Measurements from ENCODE around the gene B4GALNT2. TPM values are rescaled to one million over a fixed set of nuclear protein-coding genes. Genes with fewer than 3 reads are reported as not detected.

B4GALNT2 gene
- total RNA-seq, 1 donor from 2014 or later = 0.13 TPM

GRCh38 chr17:49197346-49197998 lies 64.9 kb downstream of the B4GALNT2 start:
- ATAC-seq (no peak), DNase-seq (ENCODE audit: low spot score) (no peak)
- intact Hi-C loops (cut with DNase I) = no loop called here

DNA sequence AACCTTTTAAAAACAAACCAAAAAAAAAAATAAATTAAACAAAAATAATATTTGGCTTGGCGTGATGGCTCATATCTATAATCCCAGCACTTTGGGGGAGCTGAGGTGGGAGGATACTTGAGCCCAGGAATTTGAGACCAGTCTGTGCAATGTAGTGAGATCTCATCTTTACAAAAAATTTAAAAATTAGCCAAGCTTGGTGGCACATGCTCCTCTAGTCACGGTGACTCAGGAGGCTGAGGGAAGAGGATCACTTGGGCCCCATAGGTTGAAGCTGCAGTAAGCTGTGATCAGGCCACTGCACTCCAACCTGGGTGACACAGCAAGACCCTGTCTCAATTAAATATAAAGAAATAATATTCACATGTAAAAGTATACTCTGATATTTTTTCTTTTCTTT lies 65.6 kb downstream of the B4GALNT2 start:
- ATAC-seq (no peak), DNase-seq (ENCODE audit: low spot score) (no peak)
- intact Hi-C loops (cut with DNase I) = no loop called here

GRCh38 chr17:49200423-49201083 lies 68.0 kb downstream of the B4GALNT2 start:
- ATAC-seq = no peak
- intact Hi-C loops (cut with DNase I) = loop anchor here (10.0 kb wide), 1 partner anchor 184 kb away; no protein-coding TSS in a partner anchor

GRCh38 chr17:49201481-49201927 lies 68.9 kb downstream of the B4GALNT2 start:
- ATAC-seq (no peak), DNase-seq (ENCODE audit: low spot score) (no peak)
- intact Hi-C loops (cut with DNase I) = loop anchor here (10.0 kb wide), 1 partner anchor 183 kb away; no protein-coding TSS in a partner anchor

More at GRCh38 chr17:49200423-49201083, 68.0 kb downstream of the B4GALNT2 start:
- no peak for DNase-seq (ENCODE audit: low spot score)

DNA sequence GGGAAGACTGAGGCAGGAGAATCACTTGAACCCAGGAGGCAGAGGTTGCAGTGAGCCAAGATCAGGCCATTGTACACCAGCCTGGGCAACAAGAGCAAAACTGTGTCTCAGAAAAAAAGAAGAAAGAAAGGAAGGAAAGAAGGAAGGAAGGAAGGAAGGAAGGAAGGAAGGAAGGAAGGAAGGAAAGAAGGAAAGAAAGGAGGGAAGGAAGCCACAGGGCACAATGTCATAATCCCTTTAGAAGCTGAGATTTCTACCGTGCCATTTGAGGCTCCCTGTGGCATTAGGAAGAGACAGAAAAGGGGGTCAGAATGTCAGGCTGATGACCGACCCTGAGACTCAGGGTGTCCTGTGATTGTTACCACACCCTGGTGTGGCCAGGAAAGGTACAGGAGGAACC lies 71.2 kb downstream of the B4GALNT2 start:
- intact Hi-C loops (cut with DNase I) = loop anchor here (10.0 kb wide), 1 partner anchor 181 kb away; no protein-coding TSS in a partner anchor
- ATAC-seq (no peak), DNase-seq (ENCODE audit: low spot score) (no peak)

- no peak for DNase-seq (ENCODE audit: low spot score)
- no peak for ATAC-seq
- intact Hi-C loops (cut with DNase I) = loop anchor here (10.0 kb wide), 1 partner anchor 180 kb away; no protein-coding TSS in a partner anchor
Measured at GRCh38 chr17:49204516-49204915, 71.9 kb downstream of the B4GALNT2 start.

DNA sequence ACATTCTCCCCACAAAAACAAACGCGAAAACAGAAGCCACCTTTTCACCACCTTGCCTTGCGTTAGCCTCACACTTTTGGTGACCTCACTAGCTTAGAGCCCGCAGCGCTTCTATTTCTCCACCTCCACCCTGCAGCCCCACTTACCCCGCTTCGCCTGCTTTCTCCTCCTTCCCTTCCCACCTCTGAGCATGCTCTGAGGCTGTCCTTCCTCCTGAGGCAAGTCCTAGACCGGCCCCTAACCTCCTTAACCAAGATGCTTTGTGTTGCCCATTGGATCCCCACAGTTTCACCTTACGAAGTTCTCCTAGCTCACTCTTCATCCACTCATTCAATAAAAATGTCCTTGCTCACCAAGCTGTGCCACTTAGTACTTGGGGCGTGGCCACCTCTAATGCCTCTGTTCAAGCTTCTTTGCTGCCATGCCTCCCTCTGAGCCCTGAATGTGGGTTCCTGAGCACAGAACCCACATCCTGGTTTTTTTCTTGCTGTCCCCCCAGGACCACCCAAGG lies 76.5 kb downstream of the B4GALNT2 start:
- DNase-seq (ENCODE audit: low spot score) (no peak), ATAC-seq (no peak)
- intact Hi-C loops (cut with DNase I) = loop anchor here (10.0 kb wide), 1 partner anchor 176 kb away; no protein-coding TSS in a partner anchor

- ATAC-seq = peak; percentile 78
- intact Hi-C loops (cut with DNase I) = no loop called here
- no peak for DNase-seq (ENCODE audit: low spot score)
Measured at GRCh38 chr17:49210158-49211029, 77.8 kb downstream of the B4GALNT2 start, which contains the start of the genes ABI3 and GNGT2. ABI3 (plus strand) TSS chr17:49210707; CDS start chr17:49210725, 18 bp downstream. GNGT2 (minus strand) TSS chr17:49210574; CDS start chr17:49207422, 3,152 bp downstream.

GRCh38 chr17:49213399-49213798 lies 80.8 kb downstream of the B4GALNT2 start:
- no peak for ATAC-seq
- intact Hi-C loops (cut with DNase I) = no loop called here
- DNase-seq (ENCODE audit: low spot score) = no peak

GRCh38 chr17:49213847-49214246 lies 81.3 kb downstream of the B4GALNT2 start:
- intact Hi-C loops (cut with DNase I) = no loop called here
- ATAC-seq = no peak
- DNase-seq (ENCODE audit: low spot score) = no peak

GRCh38 chr17:49214676-49215360 lies 82.2 kb downstream of the B4GALNT2 start:
- no peak for DNase-seq (ENCODE audit: low spot score)
- intact Hi-C loops (cut with DNase I) = no loop called here
- no peak for ATAC-seq

GRCh38 chr17:49216482-49216881 lies 83.9 kb downstream of the B4GALNT2 start:
- DNase-seq (ENCODE audit: low spot score) (no peak), ATAC-seq (no peak)
- intact Hi-C loops (cut with DNase I) = no loop called here

- intact Hi-C loops (cut with DNase I) = no loop called here
- ATAC-seq = peak; percentile 60
- no peak for DNase-seq (ENCODE audit: low spot score)
Measured at GRCh38 chr17:49216953-49217650, 84.5 kb downstream of the B4GALNT2 start.

- intact Hi-C loops (cut with DNase I) = no loop called here
- peak; percentile 85 for ATAC-seq
Measured at GRCh38 chr17:49217651-49218413, 85.3 kb downstream of the B4GALNT2 start.

DNA sequence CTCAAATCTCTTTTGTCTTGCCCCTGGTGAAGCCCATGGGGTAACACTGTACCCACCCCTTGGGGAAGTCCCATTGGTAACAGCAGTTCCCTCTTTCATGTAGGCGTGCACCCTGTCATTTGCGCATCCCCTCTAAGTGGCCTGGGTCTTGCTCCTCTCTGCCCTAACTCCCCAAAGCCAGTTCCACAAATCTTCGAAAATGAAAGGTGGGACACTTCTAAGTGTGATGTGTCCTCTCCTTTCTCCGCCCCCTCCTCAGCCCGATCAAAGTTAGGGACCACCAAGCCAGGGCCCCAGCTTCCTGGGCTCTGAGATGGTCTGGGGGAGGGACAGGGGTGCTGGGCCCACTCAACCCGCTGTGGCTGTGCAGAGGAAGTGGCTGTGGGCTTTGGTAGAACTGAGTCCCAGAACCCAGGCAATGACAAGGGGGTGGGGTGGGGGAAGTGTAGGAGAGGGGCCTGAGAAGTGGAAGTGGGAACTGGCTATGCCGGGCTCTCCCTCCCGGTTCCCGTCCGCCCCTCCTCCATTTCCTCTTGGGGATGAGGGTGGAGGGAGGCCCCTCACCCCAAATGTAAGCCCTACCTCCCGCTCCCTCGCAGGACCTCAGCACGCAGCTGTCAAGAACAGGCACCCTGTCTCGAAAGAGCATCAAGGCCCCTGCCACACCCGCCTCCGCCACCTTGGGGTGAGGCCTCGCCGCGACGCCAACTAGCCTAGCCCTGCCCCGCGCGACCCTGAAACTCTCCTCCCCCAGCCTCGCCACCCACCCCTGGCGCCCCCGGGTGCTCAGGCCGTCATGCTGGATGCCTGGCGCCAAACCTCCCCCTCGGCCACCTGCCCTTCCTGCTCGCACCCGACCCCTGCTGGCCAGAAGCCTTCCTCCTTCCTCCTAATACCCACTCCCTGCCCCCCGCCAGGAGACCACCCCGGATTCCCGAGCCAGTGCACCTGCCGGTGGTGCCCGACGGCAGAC lies 86.7 kb downstream of the B4GALNT2 start:
- peak; percentile 59 for DNase-seq (ENCODE audit: low spot score)
- peak; percentile 54 for ATAC-seq
- intact Hi-C loops (cut with DNase I) = no loop called here

More at GRCh38 chr17:49217651-49218413, 85.3 kb downstream of the B4GALNT2 start:
- DNase-seq (ENCODE audit: low spot score) = peak; percentile 69

GRCh38 chr17:49219987-49220386 lies 87.4 kb downstream of the B4GALNT2 start:
- ATAC-seq (no peak), DNase-seq (ENCODE audit: low spot score) (no peak)
- intact Hi-C loops (cut with DNase I) = loop anchor here (10.0 kb wide), 1 partner anchor 65 kb away; no protein-coding TSS in a partner anchor
